Stimulated activated CD4-positive, alpha-beta T cell treated with anti-CD3 and anti-CD28 coated beads, Interleukin-12 subunit alpha, Interleukin-12 subunit beta, amount 100 ng/mL, for 48 hours (primary cell): Measurements from ENCODE around the gene RPTN.

Experiments used
- DNase-seq, 3 donors: peaks; one replicate each; pipeline ENCODE4 v3.0.0-alpha.2; 2020; ENCODE audit warnings: low read depth in 2 of 3, low spot score in 1 of 3

Gene RPTN

DNA sequence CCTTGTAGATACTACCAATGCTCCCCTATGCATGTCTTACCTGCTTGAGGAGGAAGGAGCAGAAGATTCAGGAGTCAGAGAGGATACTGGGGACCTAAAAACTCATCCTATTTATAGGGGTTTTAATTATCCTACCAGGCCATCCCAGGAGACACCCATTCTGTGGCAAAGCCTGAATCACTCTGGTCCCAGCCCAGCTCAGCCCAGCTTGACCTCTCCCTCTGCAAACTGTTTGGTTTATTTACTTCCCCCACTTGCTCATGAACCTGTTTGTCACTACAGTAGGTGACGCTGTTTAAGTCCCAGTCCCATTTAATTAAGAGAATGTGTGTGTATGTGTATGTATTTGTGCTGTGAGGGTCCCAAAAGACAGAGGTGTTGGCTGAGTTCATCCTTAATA, at the start of gene RPTN:
Gene RPTN (minus strand): TSS at position 85 of the 400 bp plus-strand sequence. CDS start 1,339 bp downstream, outside the sequence.
- DNase-seq: no peak

- no peak for DNase-seq
Observed at GRCh38 chr1:152198982-152199381, 40.0 kb upstream of the RPTN start.

DNA sequence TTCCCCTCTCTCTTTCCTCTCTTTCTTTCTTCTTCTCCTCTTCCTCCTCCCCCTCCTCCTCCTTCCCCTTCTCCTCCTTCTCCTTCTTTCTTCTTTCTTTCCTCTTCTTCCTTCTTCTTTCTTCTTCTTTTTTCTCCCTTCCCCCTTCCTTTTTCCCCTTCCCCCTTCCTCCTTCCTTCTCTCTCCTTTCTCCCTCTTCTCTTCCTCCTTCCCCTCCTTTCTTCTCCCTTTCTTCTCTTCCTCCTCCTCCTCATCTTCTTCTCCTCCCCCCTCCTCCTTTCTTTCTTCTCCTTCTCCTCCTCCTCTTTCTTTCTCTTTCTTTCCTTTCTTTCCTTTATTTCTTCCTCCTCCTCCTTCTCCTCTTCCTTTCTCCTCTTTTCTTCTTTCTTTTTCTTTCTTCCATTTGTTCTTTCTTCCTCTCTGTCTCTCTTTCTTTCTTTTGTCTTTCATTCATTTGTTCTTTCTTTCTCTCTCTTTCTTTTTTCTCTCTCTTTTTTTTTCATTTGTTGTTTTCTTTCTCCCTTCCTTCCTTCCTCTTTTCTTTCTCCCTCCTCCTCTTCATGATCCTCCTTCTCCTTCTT, 38.4 kb upstream of the RPTN start:
- DNase-seq: no peak

DNA sequence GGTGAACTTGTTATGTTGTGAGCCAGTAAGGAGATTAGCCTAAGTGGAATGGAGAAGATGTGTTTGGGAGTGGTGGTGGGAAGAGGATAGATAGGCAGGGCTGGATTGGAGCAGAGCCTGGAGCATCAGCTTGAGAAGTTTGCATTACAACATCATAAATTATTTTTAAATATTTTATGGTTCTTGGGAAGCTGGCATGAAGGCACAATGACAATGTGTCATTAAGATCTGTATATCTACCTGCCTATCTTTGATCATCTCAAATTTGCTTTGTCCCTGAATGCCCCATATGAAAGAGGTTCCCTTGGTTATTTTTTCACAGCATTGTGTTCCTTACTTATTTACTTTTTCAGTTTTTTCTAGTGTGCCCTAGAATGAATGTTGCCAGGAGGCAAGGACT, 32.7 kb upstream of the RPTN start:
- DNase-seq: no peak

- DNase-seq: no peak
Observed at GRCh38 chr1:152191260-152191659, 32.2 kb upstream of the RPTN start.

GRCh38 chr1:152190589-152190988, 31.6 kb upstream of the RPTN start:
- DNase-seq: no peak

GRCh38 chr1:152189657-152190442, 30.8 kb upstream of the RPTN start:
- DNase-seq: peak; percentile 48 to 66 (median 58)

DNA sequence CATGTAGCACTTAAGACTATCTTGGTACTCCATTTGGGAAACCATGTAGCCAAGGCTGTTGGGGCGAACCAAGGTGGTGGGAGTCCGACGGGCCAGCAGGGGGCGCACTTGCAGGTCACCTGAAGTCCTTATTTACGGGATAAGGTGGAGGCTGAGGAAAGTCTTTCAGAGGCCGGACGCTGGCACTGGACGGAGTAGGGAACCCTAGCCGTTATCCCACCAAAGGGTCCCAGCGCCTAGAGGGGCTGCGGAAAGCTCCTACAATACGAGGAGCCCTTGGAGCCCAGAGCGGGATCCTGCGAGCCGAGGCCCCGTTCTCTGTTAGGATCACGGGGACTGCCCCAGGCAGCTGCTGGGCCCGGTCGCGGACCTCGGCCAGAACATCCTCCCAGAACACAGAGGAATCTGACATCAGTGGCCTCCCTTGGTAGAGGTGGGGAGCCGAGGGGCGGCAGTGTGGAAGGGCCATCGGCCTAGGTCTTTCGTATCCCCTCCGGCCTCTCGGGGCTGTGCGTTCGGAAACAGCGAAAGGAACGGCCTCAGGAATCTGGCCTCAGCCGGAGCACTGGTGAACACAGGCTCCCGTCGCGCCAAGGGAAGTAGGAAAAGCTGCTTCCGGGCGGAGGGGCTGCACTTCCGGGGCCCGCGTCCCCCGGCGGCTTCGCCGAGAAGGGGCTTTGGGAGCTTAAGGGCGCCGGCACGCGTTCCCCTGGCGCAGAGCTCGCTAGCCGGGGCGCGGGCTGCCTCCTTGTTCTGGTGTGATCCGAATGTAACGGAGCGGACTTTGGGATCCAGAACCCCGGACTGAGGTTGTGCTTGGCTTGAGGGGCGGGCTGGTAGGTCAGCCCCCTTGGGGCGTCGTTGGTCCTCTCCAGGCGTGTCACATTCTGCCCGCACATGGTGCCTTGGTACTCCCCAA, 29.9 kb upstream of the RPTN start:
- peak; percentile 55 to 74 (median 74) for DNase-seq

DNA sequence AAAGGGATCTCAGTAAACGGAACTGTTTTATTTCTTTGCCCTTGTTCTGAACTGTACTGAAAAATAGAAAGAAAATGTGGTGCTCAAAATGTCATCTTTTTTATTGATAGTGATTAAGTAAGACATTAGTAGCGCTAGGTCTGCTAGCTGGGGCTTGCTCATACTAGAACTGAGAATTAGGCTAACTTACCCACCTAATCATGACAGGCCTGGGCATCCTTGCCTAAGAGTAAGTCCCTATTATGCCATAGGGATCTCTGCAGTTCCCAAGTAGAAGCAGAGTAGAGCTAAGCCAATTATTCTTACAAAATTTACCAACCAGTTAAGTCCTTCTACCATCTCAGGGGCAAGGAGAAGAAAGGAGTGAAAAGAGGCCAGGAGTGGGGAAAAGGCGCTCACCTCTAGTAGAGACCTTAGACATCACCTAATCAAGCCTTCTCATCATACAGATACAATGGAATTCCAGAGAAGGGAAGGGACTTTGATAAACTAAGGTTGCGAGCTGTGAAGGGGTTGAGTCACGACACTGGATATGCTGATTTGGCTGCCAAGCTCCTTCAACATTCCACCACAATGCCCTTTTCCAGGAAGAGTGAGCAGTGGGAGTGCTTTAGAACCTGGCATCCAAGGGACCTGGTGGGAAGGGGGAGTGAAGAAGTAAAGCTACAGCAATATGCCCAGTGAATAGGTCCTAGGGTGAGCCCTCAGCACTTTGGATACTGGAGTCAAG, 27.7 kb upstream of the RPTN start:
- no peak for DNase-seq

- DNase-seq: peak; percentile 5 to 26 (median 9)
Observed at GRCh38 chr1:152185544-152186391, 26.7 kb upstream of the RPTN start.

DNA sequence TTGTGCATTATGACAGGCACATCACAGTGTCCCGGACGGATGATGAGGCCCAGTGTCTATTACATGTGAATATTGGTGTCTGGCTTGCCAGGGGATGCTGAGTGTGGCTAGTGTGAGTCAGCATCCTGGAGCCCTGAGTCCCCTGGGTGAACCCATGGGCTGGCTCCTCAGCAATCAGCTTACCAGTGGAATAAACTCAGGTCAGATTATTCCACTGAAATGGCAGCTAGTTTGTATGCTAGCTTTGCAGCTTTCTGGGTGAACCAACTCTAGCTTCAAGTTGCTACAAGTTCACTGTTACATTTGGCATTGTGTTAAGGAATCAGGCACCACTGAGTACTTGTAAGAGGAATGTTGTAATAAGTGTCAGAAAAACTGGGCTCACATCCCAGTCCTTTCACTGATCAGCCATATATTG, 23.9 kb upstream of the RPTN start:
- no peak for DNase-seq

DNA sequence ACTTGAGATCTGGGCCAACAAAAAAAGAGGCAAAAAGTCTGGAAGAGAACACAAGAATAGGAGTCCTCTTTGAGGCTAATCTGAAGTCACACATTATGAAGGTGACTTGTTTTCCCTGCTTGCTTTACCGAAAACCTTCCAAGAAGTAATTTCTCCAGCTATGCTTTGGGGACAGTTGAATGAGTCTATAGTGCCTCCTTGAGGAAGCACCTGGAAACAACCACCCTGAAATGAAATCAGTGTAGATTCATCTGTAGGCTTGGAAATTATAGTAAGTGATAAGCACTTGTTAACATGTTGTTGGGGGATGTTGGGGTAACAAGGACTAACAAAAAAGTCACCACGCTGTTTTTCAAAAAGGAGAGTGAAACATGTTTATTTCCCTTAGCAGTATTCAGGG, 23.4 kb upstream of the RPTN start:
- no peak for DNase-seq

DNA sequence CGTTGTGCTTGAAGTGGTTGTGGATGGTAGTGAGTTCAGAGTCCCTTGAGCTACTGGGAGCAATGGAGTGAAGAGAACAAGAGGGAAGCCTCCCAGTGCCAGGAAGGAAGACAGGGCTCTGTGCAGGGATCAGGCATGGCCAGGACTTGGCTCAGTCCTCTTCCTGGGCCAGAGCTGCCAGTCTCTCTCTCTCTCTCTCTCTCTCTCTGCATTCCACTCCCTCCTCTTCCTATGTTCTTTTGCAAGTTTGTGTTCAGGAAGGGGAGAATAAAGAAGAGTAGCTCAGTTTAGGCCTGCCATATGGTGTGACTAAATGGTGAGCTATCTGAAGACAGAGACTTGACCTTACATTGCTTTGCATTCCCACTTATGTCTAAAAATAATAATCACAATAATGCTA, 20.5 kb upstream of the RPTN start:
- DNase-seq: no peak

GRCh38 chr1:152170287-152170905, 11.4 kb upstream of the RPTN start:
- no peak for DNase-seq

- no peak for DNase-seq
Observed at GRCh38 chr1:152169366-152170025, 10.5 kb upstream of the RPTN start.

DNA sequence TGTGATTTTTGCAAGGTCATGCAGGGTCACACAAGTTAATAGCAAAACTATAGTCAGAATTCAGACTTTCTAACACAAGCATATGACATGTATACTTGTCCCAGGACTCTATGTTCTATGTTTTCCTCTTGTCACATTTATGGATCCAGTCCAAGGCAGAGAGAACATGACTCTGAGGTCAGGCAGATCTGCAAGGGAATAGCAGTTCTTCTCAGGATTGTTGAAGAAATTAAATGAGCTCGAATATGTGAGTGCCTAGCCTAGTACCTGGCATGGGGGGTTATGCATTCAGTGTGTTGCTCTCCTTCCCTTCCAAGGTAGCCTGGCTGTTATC, 9.5 kb upstream of the RPTN start:
- no peak for DNase-seq

DNA sequence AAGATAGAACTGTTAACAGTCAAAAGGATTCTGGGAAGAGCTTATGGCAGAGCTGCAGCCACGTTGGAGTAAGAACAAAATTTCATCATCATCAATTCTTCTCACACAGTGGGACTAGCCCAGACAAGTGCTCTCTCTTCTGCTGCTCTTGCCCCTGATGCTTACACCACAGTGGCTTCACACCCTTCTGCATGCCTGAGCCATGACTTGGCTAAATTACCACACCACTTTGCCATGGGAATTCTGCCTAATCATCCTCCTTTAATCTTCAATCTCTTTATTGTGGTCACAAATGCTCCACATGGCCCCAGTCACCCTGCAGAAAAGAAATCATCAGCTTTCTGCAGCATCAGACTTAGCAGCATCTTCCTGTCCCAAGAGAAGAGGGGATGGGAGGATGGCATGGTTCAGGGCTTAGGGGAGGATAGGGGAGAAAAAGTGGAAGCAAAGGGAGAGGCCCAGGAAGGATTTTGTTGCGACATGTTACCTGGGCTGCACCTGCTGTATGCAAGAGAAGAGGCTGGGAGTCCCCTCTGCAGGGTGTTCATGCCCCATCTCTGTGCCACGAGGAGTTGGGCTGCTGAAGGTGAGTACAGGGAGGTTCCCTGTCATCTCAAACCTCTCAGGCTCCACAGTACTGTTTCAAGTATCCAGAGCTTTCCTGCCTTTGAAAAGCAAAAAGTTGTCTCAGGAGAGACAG, 9.0 kb upstream of the RPTN start:
- DNase-seq: no peak

GRCh38 chr1:152166966-152167365, 7.9 kb upstream of the RPTN start:
- no peak for DNase-seq
